ACC112 (cell line): ENCODE data around the gene NUDT8.
"Not testable (repeated sequence)": the region's sequence is repeated elsewhere in the genome, so short reads cannot be mapped to it uniquely, and the experiment has no call there.

ENCODE experiments used
- H2AFZ ChIP-seq: fragments of 200-600 bp; sonication (generic); one replicate; pipeline ENCODE4 v1.6.0; 2017; ENCODE audit warnings: antibody characterized with exemption, low read length; ENCODE audit not compliant: unreplicated experiment
- H3K27ac ChIP-seq: fragments of 200-600 bp; sonication (generic); 2 replicates; pipeline ENCODE4 v1.5.1; 2014; ENCODE audit warnings: low read depth, mild to moderate bottlenecking, antibody characterized with exemption, low read length, moderate library complexity
- H3K27me3 ChIP-seq: fragments of 200-600 bp; sonication (generic); 2 replicates; pipeline ENCODE4 v1.6.1; 2014; ENCODE audit warnings: mild to moderate bottlenecking, antibody characterized with exemption, low read length, moderate library complexity, mixed read lengths; ENCODE audit not compliant: insufficient read depth
- H3K36me3 ChIP-seq: fragments of 200-600 bp; sonication (generic); 2 replicates; pipeline ENCODE4 v1.6.1; 2016; ENCODE audit warnings: mild to moderate bottlenecking, antibody characterized with exemption, low read length, moderate library complexity, mixed read lengths; ENCODE audit not compliant: insufficient read depth
- H3K4me1 ChIP-seq: fragments of 200-600 bp; sonication (generic); one replicate; pipeline ENCODE4 v1.6.1; 2016; ENCODE audit warnings: low read length, mixed read lengths; ENCODE audit not compliant: insufficient read depth, unreplicated experiment, control insufficient read depth
- H3K4me3 ChIP-seq: fragments of 200-600 bp; sonication (generic); 2 replicates; pipeline ENCODE4 v1.5.1; 2014; ENCODE audit warnings: mild to moderate bottlenecking, low read depth, low read length
- H3K79me2 ChIP-seq: fragments of 200-600 bp; sonication (generic); one replicate; pipeline ENCODE4 v1.6.0; 2016; ENCODE audit warnings: low read length; ENCODE audit not compliant: control insufficient read depth, unreplicated experiment, insufficient read depth

NUDT8 gene

GRCh38 chr11:67632175-67632981 is 2.6 kb upstream of the NUDT8 start:
- no peak overlapping the region for H3K27ac ChIP-seq
- no peak overlapping the region for H2AFZ ChIP-seq
- H3K4me3 ChIP-seq = no peak overlapping the region
- H3K36me3 ChIP-seq = no peaks in the 10 kb centered on the region
- H3K4me1 ChIP-seq = peaks cover 4% of the 10 kb centered on the region
- H3K27me3 ChIP-seq = no peaks in the 10 kb centered on the region
- H3K79me2 ChIP-seq = no peaks in the 10 kb centered on the region

GRCh38 chr11:67631853-67632174 is 2.1 kb upstream of the NUDT8 start:
- Histone ChIP-seq H3K4me1 (peaks cover 4% of the 10 kb centered on the region), H3K4me3 (no peak overlapping the region), H3K79me2 (no peaks in the 10 kb centered on the region), H3K27ac (no peak overlapping the region), H3K36me3 (no peaks in the 10 kb centered on the region), H2AFZ (no peak overlapping the region), H3K27me3 (no peaks in the 10 kb centered on the region)

- no peak overlapping the region for H2AFZ ChIP-seq
- no peaks in the 10 kb centered on the region for H3K79me2 ChIP-seq
- H3K36me3 ChIP-seq = no peaks in the 10 kb centered on the region
- no peak overlapping the region; the same call in 1 of the 2 replicates for H3K4me3 ChIP-seq
- no peak overlapping the region for H3K27ac ChIP-seq
- no peaks in the 10 kb centered on the region for H3K27me3 ChIP-seq
- peaks cover 4% of the 10 kb centered on the region for H3K4me1 ChIP-seq
Measured at GRCh38 chr11:67631411-67631810, 1.7 kb upstream of the NUDT8 start.

- no peak overlapping the region for H3K27ac ChIP-seq
- H2AFZ ChIP-seq = peak overlapping the region; percentile 92
- H3K79me2 ChIP-seq = no peaks in the 10 kb centered on the region
- no peaks in the 10 kb centered on the region for H3K36me3 ChIP-seq
- H3K27me3 ChIP-seq = no peaks in the 10 kb centered on the region
- peak overlapping the region; percentile 82 for H3K4me3 ChIP-seq
- peaks cover 4% of the 10 kb centered on the region for H3K4me1 ChIP-seq
Measured at GRCh38 chr11:67630943-67631331, 1.2 kb upstream of the NUDT8 start.

GRCh38 chr11:67630228-67630942 is 648 bp upstream of the NUDT8 start:
- no peaks in the 10 kb centered on the region for H3K27me3 ChIP-seq
- no peak overlapping the region for H3K27ac ChIP-seq
- no peaks in the 10 kb centered on the region for H3K36me3 ChIP-seq
- peaks cover 4% of the 10 kb centered on the region for H3K4me1 ChIP-seq
- peak overlapping the region; percentile 92 for H2AFZ ChIP-seq
- no peaks in the 10 kb centered on the region for H3K79me2 ChIP-seq
- peak overlapping the region; percentile 84 for H3K4me3 ChIP-seq

- Histone ChIP-seq H3K4me3 (peak overlapping the region; percentile 84; the same call in 1 of the 2 replicates), H3K79me2 (no peaks in the 10 kb centered on the region), H3K27me3 (no peaks in the 10 kb centered on the region), H3K4me1 (peaks cover 4% of the 10 kb centered on the region), H3K36me3 (no peaks in the 10 kb centered on the region), H2AFZ (no peak overlapping the region), H3K27ac (no peak overlapping the region)
Measured at GRCh38 chr11:67628710-67629385, 889 bp downstream of the NUDT8 start.

DNA sequence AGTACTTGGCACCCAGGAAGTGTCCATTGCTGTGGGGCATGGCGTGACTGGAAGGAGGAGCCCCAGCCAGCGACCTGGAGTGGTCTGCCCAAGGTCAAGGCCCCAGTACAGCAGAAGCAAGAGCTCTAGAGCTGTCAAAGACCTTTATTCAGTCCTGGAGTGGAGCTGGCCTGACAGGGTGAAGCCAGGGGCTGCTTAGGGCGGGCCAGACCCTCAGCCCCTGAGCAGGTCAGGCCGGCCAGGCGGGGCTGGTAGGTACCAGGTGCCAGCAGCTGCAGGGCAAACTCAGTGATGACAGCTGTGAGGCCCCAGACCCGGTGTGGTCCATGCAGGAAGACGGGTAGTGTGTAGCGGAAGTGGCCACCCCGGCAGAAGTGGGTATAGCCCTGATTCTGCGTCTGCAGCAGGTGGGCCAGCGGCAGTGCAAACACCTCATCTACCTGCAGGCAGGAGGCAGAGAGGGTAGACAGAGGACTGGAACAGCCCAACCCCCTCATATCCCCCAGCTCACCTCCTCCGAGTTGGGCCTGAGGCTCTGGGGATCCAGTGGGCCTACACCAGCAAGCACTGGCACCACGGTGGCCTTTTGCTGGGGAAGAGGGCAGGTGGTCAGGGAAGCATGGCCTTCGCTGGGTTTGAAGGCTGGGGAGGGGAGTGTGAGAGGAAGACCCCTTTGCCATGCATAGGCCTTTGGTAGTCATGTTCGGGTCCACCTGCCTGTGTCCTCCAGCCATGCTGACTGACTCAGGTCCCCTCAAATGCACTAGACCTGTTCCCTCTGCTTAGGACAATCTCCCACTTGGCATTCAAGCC is 1.7 kb downstream of the NUDT8 start:
- Histone ChIP-seq H3K27me3 (no peaks in the 10 kb centered on the region), H3K4me1 (peaks cover 4% of the 10 kb centered on the region), H3K79me2 (no peaks in the 10 kb centered on the region), H3K27ac (no peak overlapping the region), H3K4me3 (no peak overlapping the region), H2AFZ (no peak overlapping the region), H3K36me3 (no peaks in the 10 kb centered on the region)

GRCh38 chr11:67627441-67627811 is 2.3 kb downstream of the NUDT8 start:
- Histone ChIP-seq H3K79me2 (no peaks in the 10 kb centered on the region), H3K4me3 (no peak overlapping the region), H3K27me3 (no peaks in the 10 kb centered on the region), H3K4me1 (peaks cover 4% of the 10 kb centered on the region), H3K27ac (no peak overlapping the region), H3K36me3 (no peaks in the 10 kb centered on the region), H2AFZ (no peak overlapping the region)

GRCh38 chr11:67626970-67627369 is 2.8 kb downstream of the NUDT8 start:
- Histone ChIP-seq H3K4me3 (no peak overlapping the region), H3K27me3 (no peaks in the 10 kb centered on the region), H3K4me1 (peaks cover 4% of the 10 kb centered on the region), H2AFZ (no peak overlapping the region), H3K79me2 (no peaks in the 10 kb centered on the region), H3K27ac (no peak overlapping the region), H3K36me3 (no peaks in the 10 kb centered on the region)

DNA sequence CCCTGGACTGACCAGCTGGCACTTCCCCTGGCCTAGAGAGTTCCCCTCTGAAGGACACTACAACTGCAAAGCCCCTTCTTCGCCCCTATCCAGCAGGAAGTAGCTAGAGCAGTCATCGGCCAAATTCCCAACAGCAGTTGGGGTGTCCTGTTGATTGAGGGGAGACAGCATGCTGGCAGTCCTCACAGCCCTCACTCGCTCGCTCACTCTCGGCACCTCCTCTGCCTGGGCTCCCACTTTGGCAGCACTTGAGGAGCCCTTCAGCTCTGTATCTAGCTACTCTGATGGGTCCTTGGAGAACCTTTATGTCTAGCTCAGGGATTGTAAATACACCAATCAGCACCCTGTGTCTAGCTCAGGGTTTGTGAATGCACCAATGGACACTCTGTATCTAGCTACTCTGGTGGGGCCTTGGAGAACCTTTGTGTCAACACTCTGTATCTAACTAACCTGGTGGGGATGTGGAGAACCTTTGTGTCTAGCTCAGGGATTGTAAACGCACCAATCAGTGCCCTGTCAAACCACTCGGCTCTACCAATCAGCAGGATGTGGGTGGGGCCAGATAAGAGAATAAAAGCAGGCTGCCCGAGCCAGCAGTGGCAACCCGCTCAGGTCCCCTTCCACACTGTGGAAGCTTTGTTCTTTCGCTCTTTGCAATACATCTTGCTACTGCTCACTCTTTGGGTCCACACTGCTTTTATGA is 3.5 kb downstream of the NUDT8 start:
- H3K79me2 ChIP-seq, H2AFZ ChIP-seq, H3K36me3 ChIP-seq, H3K4me1 ChIP-seq, H3K27ac ChIP-seq, H3K27me3 ChIP-seq, H3K4me3 ChIP-seq: not testable (repeated sequence)
